Measurements from ENCODE around the gene PACRG.

The PACRG gene

GRCh38 chr6:163122365-163122764 lies 394.6 kb downstream of the PACRG start:
- Histone ChIP-seq H3K4me1 (no peaks in the 10 kb centered on the region), H3K4me3 (no peak overlapping the region), H3K27me3 (no peaks in the 10 kb centered on the region), H3K36me3 (no peaks in the 10 kb centered on the region), H3K9me3 (no peaks in the 10 kb centered on the region), H3K27ac (no peak overlapping the region)
- intact Hi-C loops (cut with DNase I; ENCODE audit: low total_unique reads): no loop called here
- no peak for TF ChIP-seq CTCF (IDR thresholded peaks at IDR 0.05)
- no peak for DNase-seq

GRCh38 chr6:163123098-163123497 lies 395.3 kb downstream of the PACRG start:
- TF ChIP-seq CTCF (IDR thresholded peaks at IDR 0.05): no peak
- no peak overlapping the region for H3K27ac ChIP-seq
- intact Hi-C loops (cut with DNase I; ENCODE audit: low total_unique reads): no loop called here

GRCh38 chr6:163126741-163127140 lies 399.0 kb downstream of the PACRG start:
- Histone ChIP-seq H3K27me3 (no peaks in the 10 kb centered on the region), H3K36me3 (no peaks in the 10 kb centered on the region), H3K9me3 (no peaks in the 10 kb centered on the region), H3K4me3 (no peak overlapping the region), H3K27ac (no peak overlapping the region), H3K4me1 (no peaks in the 10 kb centered on the region)
- DNase-seq: no peak
- no peak for TF ChIP-seq CTCF (IDR thresholded peaks at IDR 0.05)
- intact Hi-C loops (cut with DNase I; ENCODE audit: low total_unique reads): no loop called here

More at GRCh38 chr6:163123098-163123497, 395.3 kb downstream of the PACRG start:
- no peak for DNase-seq
- no peak overlapping the region for H3K4me3 ChIP-seq
- H3K36me3 ChIP-seq: no peaks in the 10 kb centered on the region
- H3K4me1 ChIP-seq: no peaks in the 10 kb centered on the region
- no peaks in the 10 kb centered on the region for H3K9me3 ChIP-seq
- no peaks in the 10 kb centered on the region for H3K27me3 ChIP-seq

GRCh38 chr6:163127587-163127986 lies 399.8 kb downstream of the PACRG start:
- no peaks in the 10 kb centered on the region for H3K36me3 ChIP-seq
- no peak for DNase-seq
- intact Hi-C loops (cut with DNase I; ENCODE audit: low total_unique reads): no loop called here
- H3K9me3 ChIP-seq: no peaks in the 10 kb centered on the region
- no peak for TF ChIP-seq CTCF (IDR thresholded peaks at IDR 0.05)
- no peak overlapping the region for H3K27ac ChIP-seq
- no peaks in the 10 kb centered on the region for H3K27me3 ChIP-seq
- no peak overlapping the region for H3K4me3 ChIP-seq
- H3K4me1 ChIP-seq: no peaks in the 10 kb centered on the region

GRCh38 chr6:163128324-163128723 lies 400.6 kb downstream of the PACRG start:
- Histone ChIP-seq H3K4me1 (no peaks in the 10 kb centered on the region), H3K36me3 (no peaks in the 10 kb centered on the region), H3K4me3 (no peak overlapping the region), H3K9me3 (no peaks in the 10 kb centered on the region), H3K27me3 (no peaks in the 10 kb centered on the region), H3K27ac (no peak overlapping the region)
- intact Hi-C loops (cut with DNase I; ENCODE audit: low total_unique reads): no loop called here
- no peak for DNase-seq
- TF ChIP-seq CTCF (IDR thresholded peaks at IDR 0.05): no peak

GRCh38 chr6:163132050-163132750 lies 404.4 kb downstream of the PACRG start:
- Histone ChIP-seq H3K36me3 (no peaks in the 10 kb centered on the region), H3K27ac (no peak overlapping the region), H3K9me3 (no peaks in the 10 kb centered on the region), H3K4me1 (no peaks in the 10 kb centered on the region), H3K27me3 (no peaks in the 10 kb centered on the region), H3K4me3 (no peak overlapping the region)
- intact Hi-C loops (cut with DNase I; ENCODE audit: low total_unique reads): no loop called here
- no peak for DNase-seq
- TF ChIP-seq CTCF (IDR thresholded peaks at IDR 0.05): no peak
